K562 (cell line): Measurements from ENCODE around the gene STYXL1. TPM values are rescaled to one million over a fixed set of nuclear protein-coding genes. Genes with fewer than 3 reads are reported as not detected.

Experiments
- ATF7 ChIP-seq: fragments of 450-650 bp; IDR thresholded peaks from 2 replicates; pipeline ENCODE4 v1.7.1; 2014; ENCODE audit warnings: mild to moderate bottlenecking, moderate library complexity
- LARP7 ChIP-seq: fragments of 450-650 bp; IDR thresholded peaks from 2 replicates; pipeline ENCODE4 v1.6.1; 2016
- MECOM ChIP-seq: fragments of 250-450 bp; sonication (Bioruptor Pico); IDR thresholded peaks from 2 replicates; pipeline ENCODE4 v1.8.0; 2022; ENCODE audit warnings: inconsistent platforms
- MGA ChIP-seq: fragments of 450-650 bp; IDR thresholded peaks from 2 replicates; pipeline ENCODE4 v1.6.1; 2016; ENCODE audit warnings: mild to moderate bottlenecking, moderate library complexity
- PCBP1 ChIP-seq: fragments of 200-400 bp; formaldehyde crosslinking; IDR thresholded peaks from 2 replicates; pipeline ENCODE4 v1.6.1; 2018; ENCODE audit warnings: mild to moderate bottlenecking, low read depth, low read length; ENCODE audit not compliant: poor library complexity, severe bottlenecking
- RCOR1 ChIP-seq, 2 experiments: IDR thresholded peaks; 2 replicates each; pipeline ENCODE4 v1.6.1; 2012; ENCODE audit warnings: low read depth in 2 of 2, low read length in 2 of 2, borderline replicate concordance in 1 of 2, improper control_type of control experiment in 1 of 2
- RNF2 ChIP-seq: sonication (generic); IDR thresholded peaks from 2 replicates; pipeline ENCODE4 v1.6.1; 2016
- SMARCA4 ChIP-seq: fragments of 450-650 bp; IDR thresholded peaks from 2 replicates; pipeline ENCODE4 v1.6.1; 2016
- SMARCE1 ChIP-seq: fragments of 450-650 bp; IDR thresholded peaks from 2 replicates; pipeline ENCODE4 v1.7.1; 2016; ENCODE audit warnings: mild to moderate bottlenecking
- TEAD4 ChIP-seq, 2 experiments: sonication (generic) in 1 of 2; formaldehyde crosslinking in 1 of 2; IDR thresholded peaks; 2 replicates each; pipeline versions ENCODE4 v1.6.1 to v1.8.0; 2012 to 2022; ENCODE audit warnings: borderline replicate concordance in 1 of 2, inconsistent platforms in 1 of 2, low read length in 1 of 2, mild to moderate bottlenecking in 1 of 2, missing genetic modification reagents in 1 of 2
- ZEB2 ChIP-seq: fragments of 450-650 bp; IDR thresholded peaks from 2 replicates; pipeline ENCODE4 v1.6.1; 2016
- ZNF175 ChIP-seq: fragments of 200-800 bp; sonication (Bioruptor generic); IDR thresholded peaks from 2 replicates; pipeline ENCODE4 v1.6.1; 2016; ENCODE audit warnings: low read depth, mild to moderate bottlenecking, missing genetic modification characterization, missing compliant biosample characterization
- polyA plus RNA-seq, 8 experiments: library from polyadenylated mRNA; depleted of rRNA in 4 of 8; stranded (reverse) in 5 of 8; unstranded in 3 of 8; fragments of >200 nt; fragmentation: Nextera tagmentation in 2 of 8; fragmentation: Illumina TruSeq in 1 of 8; extraction: Ambion mirVana in 2 of 8; extraction: Trizol in 1 of 8; gene quantifications; 2 replicates each; pipeline versions ENCODE4 v1.2.1 to v1.2.3, GENCODE V29; 2011 to 2014; ENCODE audit warnings: inconsistent platforms in 1 of 8, missing spikeins in 1 of 8
- total RNA-seq, 7 experiments: library from RNA; depleted of rRNA in 6 of 7; stranded (reverse); fragments of >200 nt in 6 of 7; fragmentation: Illumina TruSeq in 2 of 7; extraction: Trizol in 2 of 7; gene quantifications; 2 replicates each; pipeline versions ENCODE4 v1.2.1 to v1.2.3, GENCODE V29; 2011 to 2021; ENCODE audit warnings: low replicate concordance in 1 of 7
- TF ChIP-seq, protein P1 (sequence below), 2 experiments: fragments of 450-650 bp in 1 of 2; sonication (generic) in 1 of 2; formaldehyde crosslinking in 1 of 2; IDR thresholded peaks in 1 of 2; conservative IDR thresholded peaks in 1 of 2; 2 replicates each; pipeline versions ENCODE4 v1.6.1 to v1.8.1; 2016 to 2023; ENCODE audit warnings: mild to moderate bottlenecking in 2 of 2, moderate library complexity in 2 of 2, inconsistent platforms in 1 of 2, missing genetic modification reagents in 1 of 2
- TF ChIP-seq, protein P2 (sequence below): IDR thresholded peaks from 2 replicates; pipeline ENCODE4 v1.6.1; 2011; ENCODE audit warnings: borderline replicate concordance, low read depth, mild to moderate bottlenecking, moderate library complexity, low read length; ENCODE audit not compliant: insufficient read depth, poor library complexity, severe bottlenecking

STYXL1 gene
- total and polyA plus RNA-seq, 9 of the 15 experiments (the other 6 are each of a cell fraction or from before 2014, with no cell fraction given) = 36.5 to 97.2 (median 49.9) TPM

DNA sequence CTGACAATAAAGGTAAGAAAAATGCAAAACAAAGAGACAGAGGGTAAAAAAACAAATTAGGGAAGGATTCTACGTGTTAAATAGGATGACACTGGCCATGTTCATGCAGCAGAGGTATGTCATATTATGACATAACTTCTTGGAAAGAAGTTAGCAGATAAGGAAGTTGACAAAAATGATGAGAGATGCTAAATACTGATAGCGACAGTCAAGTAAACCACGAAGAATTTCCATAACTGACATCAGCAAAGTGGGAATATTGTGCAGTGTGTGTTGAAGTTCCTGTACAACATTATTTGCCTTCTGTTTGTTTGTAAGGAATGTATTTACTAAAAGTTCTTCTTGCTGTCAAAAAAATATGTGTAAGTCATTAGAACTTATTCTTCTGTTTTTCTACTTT, 29.6 kb upstream of the STYXL1 start (continued):
- TF ChIP-seq MGA (no peak), MECOM (CRISPR knock-in tag) (peak; percentile 51; the same call in 1 of the 2 replicates), ZNF175 (CRISPR knock-in tag) (0 out of 2 replicates have a peak, but pooled peaks have one; percentile 14), SMARCE1 (peak; percentile 87; the same call in 1 of the 2 replicates), ZEB2 (peak; percentile 85), TEAD4 (IDR thresholded peaks at IDR 0.05; ENCODE audit: low read length) (peak; percentile 56; the same call in 1 of the 2 replicates), TEAD4 (CRISPR knock-in tag; IDR thresholded peaks at IDR 0.05; ENCODE audit: borderline replicate concordance) (no peak), ATF7 (peak; percentile 94), RNF2 (no peak), RCOR1 (IDR thresholded peaks at IDR 0.05; ENCODE audit: borderline replicate concordance in 1 of 2, low read depth in 2 of 2, low read length in 2 of 2) (peak in 1 of 2 experiments; percentile 55; a peak in 1 of 4 replicates), SMARCA4 (peak; percentile 69; the same call in 1 of the 2 replicates), PCBP1 (no peak), LARP7 (no peak)
- TF ChIP-seq, protein P1, sequence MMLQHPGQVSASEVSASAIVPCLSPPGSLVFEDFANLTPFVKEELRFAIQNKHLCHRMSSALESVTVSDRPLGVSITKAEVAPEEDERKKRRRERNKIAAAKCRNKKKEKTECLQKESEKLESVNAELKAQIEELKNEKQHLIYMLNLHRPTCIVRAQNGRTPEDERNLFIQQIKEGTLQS (IDR thresholded peaks at IDR 0.05) = peak; percentile 82
- TF ChIP-seq, protein P1 (CRISPR knock-in tag; conservative IDR thresholded peaks at IDR 0.05) = no peak
- TF ChIP-seq, protein P2, sequence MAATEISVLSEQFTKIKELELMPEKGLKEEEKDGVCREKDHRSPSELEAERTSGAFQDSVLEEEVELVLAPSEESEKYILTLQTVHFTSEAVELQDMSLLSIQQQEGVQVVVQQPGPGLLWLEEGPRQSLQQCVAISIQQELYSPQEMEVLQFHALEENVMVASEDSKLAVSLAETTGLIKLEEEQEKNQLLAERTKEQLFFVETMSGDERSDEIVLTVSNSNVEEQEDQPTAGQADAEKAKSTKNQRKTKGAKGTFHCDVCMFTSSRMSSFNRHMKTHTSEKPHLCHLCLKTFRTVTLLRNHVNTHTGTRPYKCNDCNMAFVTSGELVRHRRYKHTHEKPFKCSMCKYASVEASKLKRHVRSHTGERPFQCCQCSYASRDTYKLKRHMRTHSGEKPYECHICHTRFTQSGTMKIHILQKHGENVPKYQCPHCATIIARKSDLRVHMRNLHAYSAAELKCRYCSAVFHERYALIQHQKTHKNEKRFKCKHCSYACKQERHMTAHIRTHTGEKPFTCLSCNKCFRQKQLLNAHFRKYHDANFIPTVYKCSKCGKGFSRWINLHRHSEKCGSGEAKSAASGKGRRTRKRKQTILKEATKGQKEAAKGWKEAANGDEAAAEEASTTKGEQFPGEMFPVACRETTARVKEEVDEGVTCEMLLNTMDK = no peak
